Small intestine (tissue), 7 donors: ENCODE data around the gene GRB10. TPM values are rescaled to one million over a fixed set of nuclear protein-coding genes. Genes with fewer than 3 reads are reported as not detected.

ENCODE experiments used
- DNase-seq, 2 donors: peaks; one replicate each; pipeline versions ENCODE4 v3.0.0 to v3.0.0-alpha.2; 2013
- FAIRE-seq: peaks from 2 replicates; lab custom pipeline; 2012; peaks lifted over from hg19 to GRCh38; lab: Jason Lieb, UNC
- H3K27ac ChIP-seq, 3 donors: one replicate each; pipeline ENCODE4 v1.5.1; 2013; ENCODE audit warnings: low read length in 2 of 3, mild to moderate bottlenecking in 2 of 3, control low read depth in 1 of 3, inconsistent platforms in 1 of 3, low read depth in 1 of 3, moderate library complexity in 1 of 3
- H3K27me3 ChIP-seq, 3 donors: one replicate each; pipeline ENCODE4 v1.6.1; 2013; ENCODE audit warnings: low read length in 3 of 3, inconsistent platforms in 1 of 3; ENCODE audit not compliant: control insufficient read depth in 3 of 3, insufficient read depth in 3 of 3
- H3K36me3 ChIP-seq, 3 donors: one replicate each; pipeline ENCODE4 v1.6.1; 2013; ENCODE audit warnings: low read length in 3 of 3, inconsistent platforms in 1 of 3, low read depth in 1 of 3, mild to moderate bottlenecking in 1 of 3, moderate library complexity in 1 of 3; ENCODE audit not compliant: control insufficient read depth in 3 of 3, insufficient read depth in 2 of 3
- H3K4me1 ChIP-seq, 3 donors: one replicate each; pipeline ENCODE4 v1.6.1; 2013; ENCODE audit warnings: low read length in 2 of 3, inconsistent platforms in 1 of 3, low read depth in 1 of 3, mild to moderate bottlenecking in 1 of 3, moderate library complexity in 1 of 3; ENCODE audit not compliant: control insufficient read depth in 3 of 3, insufficient read depth in 2 of 3
- H3K4me3 ChIP-seq, 3 donors: one replicate each; pipeline ENCODE4 v1.5.1; 2013; ENCODE audit warnings: low read length in 3 of 3, control low read depth in 1 of 3, inconsistent platforms in 1 of 3, low read depth in 1 of 3, mild to moderate bottlenecking in 1 of 3, moderate library complexity in 1 of 3
- H3K9me3 ChIP-seq, 2 donors: one replicate each; pipeline ENCODE4 v1.6.1; 2013; ENCODE audit warnings: low read depth in 1 of 2, low read length in 1 of 2; ENCODE audit not compliant: control insufficient read depth in 2 of 2, insufficient read depth in 1 of 2
- WGBS, 3 donors: extraction: QIAGEN DNeasy Blood & Tissue Kit; methylation state at CpG; one replicate each; pipeline ENCODE4 v1.1.7; 2013; 5-methylcytosine and 5-hydroxymethylcytosine counted together
- polyA plus RNA-seq, 4 donors: library from polyadenylated mRNA; stranded (reverse) in 3 of 4; unstranded in 1 of 4; fragments of 200-250 nt in 3 of 4; fragments of 120-200 nt in 1 of 4; gene quantifications; one replicate each; pipeline versions ENCODE4 v1.2.1 to v1.2.3, GENCODE V29; 2013
- donor health status: healthy with polysubstance abuse.
- donor health status: control.
- donor health status: control.
- donor health status: Bipolar disorder and iron deficiency.
- donor health status: healthy.

GRB10 gene
- polyA plus RNA-seq, 4 donors, result 14.5 to 33.8 (median 22.1) TPM

GRCh38 chr7:50622821-50623220, 159.9 kb downstream of the GRB10 start:
- no peak for DNase-seq
- Histone ChIP-seq H3K27me3 (no peaks in the 10 kb centered on the region), H3K4me1 (peaks cover 0 to 8% (median 0%) of the 10 kb centered on the region in 3 donors), H3K27ac (no peak overlapping the region), H3K9me3 (no peaks in the 10 kb centered on the region), H3K36me3 (peaks cover 0 to 21% (median 0%) of the 10 kb centered on the region in 3 donors), H3K4me3 (no peak overlapping the region)
- no peak for FAIRE-seq
- WGBS, 3 donors, result 68 to 96% (median 75%) methylated on average over 2 of the region's 2 CpGs

- H3K27ac ChIP-seq, result no peak overlapping the region
- FAIRE-seq (no peak), DNase-seq (no peak)
- peaks cover 0 to 7% (median 0%) of the 10 kb centered on the region in 3 donors for H3K4me1 ChIP-seq
- H3K27me3 ChIP-seq, result no peaks in the 10 kb centered on the region
- no peak overlapping the region for H3K4me3 ChIP-seq
- no peaks in the 10 kb centered on the region for H3K9me3 ChIP-seq
- WGBS, 3 donors, result 73 to 87% (median 79%) methylated on average over 11 of the region's 11 CpGs
- H3K36me3 ChIP-seq, result peaks cover 0 to 25% (median 0%) of the 10 kb centered on the region in 3 donors
Measured at GRCh38 chr7:50621973-50622490, 160.7 kb downstream of the GRB10 start.

- Histone ChIP-seq H3K36me3 (peaks cover 0 to 25% (median 0%) of the 10 kb centered on the region in 3 donors), H3K4me3 (no peak overlapping the region), H3K9me3 (no peaks in the 10 kb centered on the region), H3K4me1 (peaks cover 0 to 15% (median 0%) of the 10 kb centered on the region in 3 donors), H3K27me3 (no peaks in the 10 kb centered on the region), H3K27ac (no peak overlapping the region)
- DNase-seq (no peak), FAIRE-seq (no peak)
- 69 to 85% (median 77%) methylated on average over 8 of the region's 8 CpGs for WGBS, 3 donors
Measured at GRCh38 chr7:50621206-50621605, 161.5 kb downstream of the GRB10 start.

- FAIRE-seq (no peak), DNase-seq (no peak)
- Histone ChIP-seq H3K27me3 (no peaks in the 10 kb centered on the region), H3K4me1 (peaks cover 0 to 22% (median 4%) of the 10 kb centered on the region in 3 donors), H3K27ac (no peak overlapping the region), H3K4me3 (no peak overlapping the region), H3K36me3 (peaks cover 0 to 24% (median 0%) of the 10 kb centered on the region in 3 donors), H3K9me3 (no peaks in the 10 kb centered on the region)
- WGBS, 3 donors, result 61 to 73% (median 69%) methylated on average over 11 of the region's 11 CpGs
Measured at GRCh38 chr7:50620433-50620832, 162.3 kb downstream of the GRB10 start.

- H3K4me3 ChIP-seq, result no peak overlapping the region
- no peaks in the 10 kb centered on the region for H3K27me3 ChIP-seq
- peaks cover 0 to 29% (median 5%) of the 10 kb centered on the region in 3 donors for H3K4me1 ChIP-seq
- no peaks in the 10 kb centered on the region for H3K9me3 ChIP-seq
- WGBS, 3 donors, result 86 to 92% (median 91%) methylated on average over 14 of the region's 14 CpGs
- no peak overlapping the region for H3K27ac ChIP-seq
- no peak for DNase-seq
- peaks cover 0 to 24% (median 0%) of the 10 kb centered on the region in 3 donors for H3K36me3 ChIP-seq
- no peak for FAIRE-seq
Measured at GRCh38 chr7:50619684-50620083, 163.0 kb downstream of the GRB10 start.

GRCh38 chr7:50618281-50618680, 164.4 kb downstream of the GRB10 start:
- WGBS, 3 donors, result 85 to 93% (median 91%) methylated on average over 5 of the region's 5 CpGs
- Histone ChIP-seq H3K27me3 (no peaks in the 10 kb centered on the region), H3K4me3 (no peak overlapping the region), H3K4me1 (peaks cover 0 to 42% (median 15%) of the 10 kb centered on the region in 3 donors), H3K36me3 (peaks cover 0 to 24% (median 0%) of the 10 kb centered on the region in 3 donors), H3K9me3 (no peaks in the 10 kb centered on the region), H3K27ac (no peak overlapping the region)
- FAIRE-seq (no peak), DNase-seq (no peak)

- no peak for FAIRE-seq
- H3K4me3 ChIP-seq, result no peak overlapping the region
- 36 to 70% (median 53%) methylated on average over 5 of the region's 5 CpGs for WGBS, 3 donors
- no peaks in the 10 kb centered on the region for H3K27me3 ChIP-seq
- peak overlapping the region; percentile 76 to 91 (median 80) for H3K27ac ChIP-seq
- H3K4me1 ChIP-seq, result peaks cover 0 to 40% (median 15%) of the 10 kb centered on the region in 3 donors
- H3K36me3 ChIP-seq, result peaks cover 0 to 25% (median 12%) of the 10 kb centered on the region in 3 donors
- H3K9me3 ChIP-seq, result no peaks in the 10 kb centered on the region
- peak; percentile 27 to 58 for DNase-seq
Measured at GRCh38 chr7:50615519-50616080, 167.1 kb downstream of the GRB10 start.

GRCh38 chr7:50614721-50615518, 167.8 kb downstream of the GRB10 start:
- DNase-seq (peak; percentile 88 to 93), FAIRE-seq (no peak)
- no peaks in the 10 kb centered on the region for H3K27me3 ChIP-seq
- H3K4me3 ChIP-seq, result no peak overlapping the region
- H3K27ac ChIP-seq, result peak overlapping the region; percentile 76 to 91 (median 80)
- no peaks in the 10 kb centered on the region for H3K9me3 ChIP-seq
- WGBS, 3 donors, result 19 to 58% (median 30%) methylated on average over 20 of the region's 20 CpGs
- peaks cover 0 to 40% (median 15%) of the 10 kb centered on the region in 3 donors for H3K4me1 ChIP-seq
- H3K36me3 ChIP-seq, result peaks cover 0 to 28% (median 12%) of the 10 kb centered on the region in 3 donors
